A549 (cell line): Measurements from ENCODE around the gene EARS2. TPM values are rescaled to one million over a fixed set of nuclear protein-coding genes. Genes with fewer than 3 reads are reported as not detected.

Source experiments
- ATAC-seq, 2 experiments: fragments of 200-7000 bp in 1 of 2; fragments of >200 bp in 1 of 2; cut with Nextera tagmentation in 1 of 2; cut with Tn5 transposase in 1 of 2; 3 replicates each; pipeline versions ENCODE4 v1.8.0 to v1.9.1; 2018 to 2020; ENCODE audit warnings: mild to moderate bottlenecking in 1 of 2, moderate library complexity in 1 of 2
- CTCF ChIA-PET: fragments of 300-600 bp; sonication (Branson Sonifier 250); formaldehyde crosslinking; extraction: SDS; loops from one replicate; lab custom pipeline; 2021; ENCODE audit warnings: antibody characterized with exemption, inconsistent platforms; lab: Yijun Ruan, JAX
- POLR2A ChIA-PET: fragments of 350-600 bp; formaldehyde crosslinking; extraction: SDS; loops from one replicate; lab custom pipeline; 2021; ENCODE audit warnings: antibody characterized with exemption, inconsistent platforms; lab: Yijun Ruan, JAX
- DNase-seq, 2 experiments: peaks; one replicate each; pipeline versions ENCODE4 v3.0.0 to v3.0.0-alpha.2; 2011 to 2016; ENCODE audit warnings: low read depth in 1 of 2, low spot score in 1 of 2
- FAIRE-seq: peaks from 2 replicates; lab custom pipeline; 2011; peaks lifted over from hg19 to GRCh38; lab: Jason Lieb, UNC
- H3K27ac ChIP-seq, 2 experiments: fragments of >200 bp; sonication (Bioruptor Twin); formaldehyde crosslinking; 3 replicates each; pipeline ENCODE4 v1.5.1; 2016 to 2017
- H3K4me1 ChIP-seq: fragments of >200 bp; sonication (Bioruptor Twin); formaldehyde crosslinking; 3 replicates; pipeline ENCODE4 v1.6.1; 2016
- H3K4me2 ChIP-seq: fragments of >200 bp; sonication (Bioruptor Twin); formaldehyde crosslinking; 3 replicates; pipeline ENCODE4 v1.6.1; 2016
- H3K4me3 ChIP-seq: fragments of >200 bp; sonication (Bioruptor Twin); formaldehyde crosslinking; 3 replicates; pipeline ENCODE4 v1.5.1; 2016
- H3K9me3 ChIP-seq: fragments of >200 bp; sonication (Bioruptor Twin); formaldehyde crosslinking; 3 replicates; pipeline ENCODE4 v1.6.1; 2016
- ATOH8 ChIP-seq: fragments of 250-450 bp; sonication (Bioruptor Pico); IDR thresholded peaks from 2 replicates; pipeline ENCODE4 v1.5.0; 2020; ENCODE audit warnings: low read depth, mild to moderate bottlenecking, moderate library complexity
- BHLHE40 ChIP-seq: IDR thresholded peaks from 2 replicates; pipeline ENCODE4 v1.6.1; 2012; ENCODE audit warnings: low read depth, low read length, inconsistent platforms
- CBX2 ChIP-seq: fragments of 200-600 bp; sonication (generic); IDR thresholded peaks from 2 replicates; pipeline ENCODE4 v1.6.1; 2016; ENCODE audit warnings: low read depth, mild to moderate bottlenecking, borderline replicate concordance
- CHD2 ChIP-seq: fragments of 150-350 bp; IDR thresholded peaks from 2 replicates; pipeline ENCODE4 v1.6.1; 2014; ENCODE audit warnings: low read length; ENCODE audit not compliant: partially characterized antibody
- ELK1 ChIP-seq: fragments of 150-350 bp; IDR thresholded peaks from 2 replicates; pipeline ENCODE4 v1.6.1; 2014; ENCODE audit warnings: low read depth, mild to moderate bottlenecking, low read length
- ESRRA ChIP-seq: fragments of 150-350 bp; IDR thresholded peaks from 2 replicates; pipeline ENCODE4 v1.6.1; 2014; ENCODE audit warnings: mild to moderate bottlenecking, low read length, borderline replicate concordance
- FOSB ChIP-seq: fragments of 250-450 bp; sonication (Bioruptor Pico); IDR thresholded peaks from 2 replicates; pipeline ENCODE4 v1.5.0; 2020; ENCODE audit warnings: mild to moderate bottlenecking, moderate library complexity
- GATA3 ChIP-seq: IDR thresholded peaks from 2 replicates; pipeline ENCODE4 v1.6.1; 2012; ENCODE audit warnings: borderline replicate concordance
- HDAC2 ChIP-seq: fragments of 200-600 bp; sonication (generic); IDR thresholded peaks from 2 replicates; pipeline ENCODE4 v1.6.1; 2016
- HOXA7 ChIP-seq: fragments of 250-450 bp; sonication (Bioruptor Pico); IDR thresholded peaks from 2 replicates; pipeline ENCODE4 v1.5.0; 2020; ENCODE audit warnings: mild to moderate bottlenecking, moderate library complexity
- HOXB13 ChIP-seq: fragments of 250-450 bp; sonication (Bioruptor Pico); IDR thresholded peaks from 2 replicates; pipeline ENCODE4 v1.5.0; 2020; ENCODE audit warnings: low read depth, mild to moderate bottlenecking, moderate library complexity
- HOXB5 ChIP-seq: fragments of 250-450 bp; sonication (Bioruptor Pico); IDR thresholded peaks from 2 replicates; pipeline ENCODE4 v1.5.0; 2020; ENCODE audit warnings: mild to moderate bottlenecking, moderate library complexity
- JUN ChIP-seq, 2 experiments: fragments of >200 bp; sonication (Bioruptor Twin); formaldehyde crosslinking; IDR thresholded peaks; 2 replicates in 1 of 2; 3 replicates in 1 of 2; pipeline ENCODE4 v1.6.1; 2016 to 2017
- KDM5A ChIP-seq: fragments of 200-600 bp; sonication (generic); IDR thresholded peaks from 2 replicates; pipeline ENCODE4 v1.6.1; 2016; ENCODE audit warnings: antibody characterized with exemption, mild to moderate bottlenecking
- MAFK ChIP-seq: fragments of 450-650 bp; IDR thresholded peaks from 2 replicates; pipeline ENCODE4 v1.6.1; 2014; ENCODE audit not compliant: partially characterized antibody
- MYC ChIP-seq: IDR thresholded peaks from 2 replicates; pipeline ENCODE4 v1.6.1; 2012; ENCODE audit warnings: mild to moderate bottlenecking, inconsistent platforms, low read length, improper control_type of control experiment, borderline replicate concordance
- NPAS2 ChIP-seq: fragments of 250-450 bp; sonication (Bioruptor Pico); IDR thresholded peaks from 2 replicates; pipeline ENCODE4 v1.8.0; 2022; ENCODE audit warnings: mild to moderate bottlenecking, moderate library complexity, borderline replicate concordance
- PHF8 ChIP-seq: fragments of 200-600 bp; sonication (generic); IDR thresholded peaks from 2 replicates; pipeline ENCODE4 v1.6.1; 2016; ENCODE audit warnings: low read depth, mild to moderate bottlenecking, antibody characterized with exemption, moderate library complexity, borderline replicate concordance
- RAD21 ChIP-seq, 2 experiments: fragments of >200 bp in 1 of 2; sonication (Bioruptor Twin) in 1 of 2; formaldehyde crosslinking in 1 of 2; IDR thresholded peaks in 1 of 2; conservative IDR thresholded peaks in 1 of 2; 2 replicates in 1 of 2; 3 replicates in 1 of 2; pipeline ENCODE4 v1.6.1; 2012 to 2018; ENCODE audit warnings: inconsistent platforms in 1 of 2
- REST ChIP-seq: fragments of 200-600 bp; sonication (generic); IDR thresholded peaks from 2 replicates; pipeline ENCODE4 v1.6.1; 2016; ENCODE audit warnings: antibody characterized with exemption, mild to moderate bottlenecking, moderate library complexity
- RFX5 ChIP-seq: fragments of 450-650 bp; IDR thresholded peaks from 2 replicates; pipeline ENCODE4 v1.7.1; 2014; ENCODE audit warnings: antibody characterized with exemption, mild to moderate bottlenecking, moderate library complexity
- USF2 ChIP-seq: fragments of 450-650 bp; IDR thresholded peaks from 2 replicates; pipeline ENCODE4 v1.6.1; 2014; ENCODE audit warnings: antibody characterized with exemption
- ZNF302 ChIP-seq: fragments of 250-450 bp; sonication (Bioruptor Pico); IDR thresholded peaks from 2 replicates; pipeline ENCODE4 v1.9.0; 2021; ENCODE audit warnings: inconsistent platforms, mild to moderate bottlenecking, moderate library complexity
- WGBS: methylation state at CpG from one replicate; pipeline ENCODE4 v1.1.6; 2017; ENCODE audit errors: missing lambda C conversion rate; 5-methylcytosine and 5-hydroxymethylcytosine counted together
- polyA plus RNA-seq, 4 experiments: library from polyadenylated mRNA; depleted of rRNA in 3 of 4; stranded (reverse); fragments of >200 nt; fragmentation: RNase III in 1 of 4; extraction: RNeasy Plus Mini Kit Qiagen cat#74134 plus additional on column Dnase treatment in 1 of 4; gene quantifications; 2 replicates in 3 of 4; 3 replicates in 1 of 4; pipeline ENCODE4 v1.2.3, GENCODE V29; 2011 to 2017

The EARS2 gene
- polyA plus RNA-seq, 2 of the 4 experiments (the other 2 are of a cell fraction), result 30.4 to 45.2 TPM

- H3K4me2 ChIP-seq, result no peak overlapping the region
- no peak for ATAC-seq
- 0 out of 3 replicates have a peak, but pooled peaks cover 9% of the 10 kb centered on the region for H3K4me1 ChIP-seq
- no peak for TF ChIP-seq HOXB5 (CRISPR knock-in tag)
- TF ChIP-seq CHD2, result no peak
- no peak for TF ChIP-seq REST
- no peak for TF ChIP-seq HDAC2
- TF ChIP-seq ATOH8 (CRISPR knock-in tag), result no peak
- TF ChIP-seq KDM5A, result no peak
- no peak for TF ChIP-seq ZNF302 (CRISPR knock-in tag)
- no peak for TF ChIP-seq USF2
- no peak for TF ChIP-seq RAD21 (conservative IDR thresholded peaks at IDR 0.05 in 1 of 2, IDR thresholded peaks at IDR 0.05 in 1 of 2)
- TF ChIP-seq PHF8, result no peak
- TF ChIP-seq HOXA7 (CRISPR knock-in tag), result no peak
- TF ChIP-seq CBX2, result no peak
- TF ChIP-seq, all 56 proteins: peak for 0
- Histone ChIP-seq H3K9me3 (no peaks in the 10 kb centered on the region), H3K27ac (no peak overlapping the region), H3K4me3 (no peak overlapping the region)
- POLR2A ChIA-PET, result interaction anchor here (1.0 kb wide), 1 partner anchor 11 kb away, joined by 3 read pairs; no protein-coding TSS in a partner anchor
- no peak for DNase-seq
- WGBS, result 92% methylated on average over 10 of the region's 10 CpGs
- CTCF ChIA-PET, result interaction anchor here (1.1 to 3.1 kb wide), 5 partner anchors 8 to 94 kb away, joined by 3 to 9 read pairs (median 5); partner anchors contain the start of gene UBFD1
- FAIRE-seq, result no peak
These were observed 28.4 kb downstream of the EARS2 start for GRCh38 chr16:23528644-23529310.

GRCh38 chr16:23527961-23528643 is 29.0 kb downstream of the EARS2 start:
- ChIA-PET POLR2A (interaction anchor here (1.0 kb wide), 1 partner anchor 12 kb away, joined by 3 read pairs; no protein-coding TSS in a partner anchor), CTCF (interaction anchor here (1.5 to 3.1 kb wide), 3 partner anchors 8 to 12 kb away, joined by 5 to 9 read pairs (median 5); no protein-coding TSS in a partner anchor)
- H3K4me2 ChIP-seq, result no peak overlapping the region
- FAIRE-seq (no peak), DNase-seq (peak in 1 of 2 experiments; percentile 22), ATAC-seq (peak in 1 of 2 experiments; percentile 30; a peak in 1 of 6 replicates)
- 91% methylated on average over 11 of the region's 11 CpGs for WGBS
- no peak overlapping the region for H3K4me3 ChIP-seq
- TF ChIP-seq HDAC2, result no peak
- TF ChIP-seq USF2, result no peak
- no peak for TF ChIP-seq RFX5
- TF ChIP-seq MAFK, result no peak
- TF ChIP-seq NPAS2, result no peak
- no peak for TF ChIP-seq GATA3
- TF ChIP-seq BHLHE40, result no peak
- TF ChIP-seq JUN (IDR thresholded peaks at IDR 0.05), result no peak
- no peak for TF ChIP-seq MYC
- no peak for TF ChIP-seq ESRRA
- no peak for TF ChIP-seq CHD2
- TF ChIP-seq HOXB13 (CRISPR knock-in tag), result no peak
- TF ChIP-seq FOSB (CRISPR knock-in tag), result no peak
- TF ChIP-seq ELK1, result no peak
- H3K4me1 ChIP-seq, result 0 out of 3 replicates have a peak, but pooled peaks cover 9% of the 10 kb centered on the region
- H3K27ac ChIP-seq, result no peak overlapping the region
- H3K9me3 ChIP-seq, result no peaks in the 10 kb centered on the region
